ENCODE measurements around the gene PC. TPM values are rescaled to one million over a fixed set of nuclear protein-coding genes. Genes with fewer than 3 reads are reported as not detected.

PC gene
- total RNA-seq, 6 donors from 2014 or later = 5.0 to 49.9 (median 20.9) TPM

DNA sequence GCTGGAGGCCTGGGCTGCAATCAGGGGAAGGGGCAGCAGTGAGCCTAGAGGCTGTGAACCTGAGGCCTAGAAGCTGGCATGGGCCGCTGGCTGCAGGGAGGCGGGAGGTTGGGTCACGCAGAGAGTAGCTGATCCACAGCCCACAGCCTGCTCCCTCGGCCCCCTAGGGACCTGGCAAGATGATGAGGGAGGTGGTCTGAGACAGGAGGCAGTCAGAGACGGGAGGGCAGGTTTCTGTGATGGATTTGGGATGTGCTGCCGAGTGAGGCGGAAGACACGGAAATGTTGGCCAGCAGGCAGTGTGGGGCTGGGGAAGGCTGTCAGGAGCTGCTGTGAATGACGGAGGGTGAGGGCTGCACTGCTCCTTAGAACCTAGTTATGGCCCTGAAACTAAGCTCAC, 78.6 kb downstream of the PC start:
- no peak overlapping the region for H3K4me3 ChIP-seq
- H3K27ac ChIP-seq = no peak overlapping the region
- WGBS, 2 donors = 92 to 95% methylated on average over 9 of the region's 9 CpGs
- no peak for ATAC-seq (ENCODE audit: low FRiP score in 2 of 2)
- H3K4me1 ChIP-seq = peaks cover 11 to 29% (median 16%) of the 10 kb centered on the region in 4 donors
- no peak for TF ChIP-seq POLR2A (IDR thresholded peaks at IDR 0.05)
- no peak for TF ChIP-seq EP300 (IDR thresholded peaks at IDR 0.05)
- TF ChIP-seq, protein P1, sequence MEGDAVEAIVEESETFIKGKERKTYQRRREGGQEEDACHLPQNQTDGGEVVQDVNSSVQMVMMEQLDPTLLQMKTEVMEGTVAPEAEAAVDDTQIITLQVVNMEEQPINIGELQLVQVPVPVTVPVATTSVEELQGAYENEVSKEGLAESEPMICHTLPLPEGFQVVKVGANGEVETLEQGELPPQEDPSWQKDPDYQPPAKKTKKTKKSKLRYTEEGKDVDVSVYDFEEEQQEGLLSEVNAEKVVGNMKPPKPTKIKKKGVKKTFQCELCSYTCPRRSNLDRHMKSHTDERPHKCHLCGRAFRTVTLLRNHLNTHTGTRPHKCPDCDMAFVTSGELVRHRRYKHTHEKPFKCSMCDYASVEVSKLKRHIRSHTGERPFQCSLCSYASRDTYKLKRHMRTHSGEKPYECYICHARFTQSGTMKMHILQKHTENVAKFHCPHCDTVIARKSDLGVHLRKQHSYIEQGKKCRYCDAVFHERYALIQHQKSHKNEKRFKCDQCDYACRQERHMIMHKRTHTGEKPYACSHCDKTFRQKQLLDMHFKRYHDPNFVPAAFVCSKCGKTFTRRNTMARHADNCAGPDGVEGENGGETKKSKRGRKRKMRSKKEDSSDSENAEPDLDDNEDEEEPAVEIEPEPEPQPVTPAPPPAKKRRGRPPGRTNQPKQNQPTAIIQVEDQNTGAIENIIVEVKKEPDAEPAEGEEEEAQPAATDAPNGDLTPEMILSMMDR (IDR thresholded peaks at IDR 0.05) = no peak
- TF ChIP-seq POLR2AphosphoS5 (IDR thresholded peaks at IDR 0.05) = no peak
- H3K9me3 ChIP-seq = no peaks in the 10 kb centered on the region
- no peaks in the 10 kb centered on the region for H3K27me3 ChIP-seq
- no peaks in the 10 kb centered on the region for H3K36me3 ChIP-seq
- DNase-seq = no peak

DNA sequence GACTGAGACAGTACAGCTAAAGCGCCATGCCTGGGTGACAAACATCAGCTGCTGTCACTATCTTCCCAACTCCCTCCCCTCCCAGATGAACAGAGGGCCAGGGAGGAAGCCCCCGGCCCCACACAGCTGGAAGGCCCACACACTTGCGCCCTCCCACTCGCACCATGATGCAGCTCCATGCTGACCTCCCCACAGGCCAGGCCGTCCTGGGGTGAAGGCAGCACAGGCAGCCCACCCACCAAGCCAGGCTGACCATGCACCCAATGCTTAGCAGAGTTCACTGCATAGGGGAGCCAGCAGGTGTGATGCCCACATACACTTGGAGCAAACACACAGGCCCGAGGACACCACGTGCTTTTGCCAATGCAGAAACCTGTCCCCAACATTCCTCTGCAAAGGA, 79.2 kb downstream of the PC start:
- Histone ChIP-seq H3K27me3 (no peaks in the 10 kb centered on the region), H3K4me1 (peaks cover 11 to 29% (median 16%) of the 10 kb centered on the region in 4 donors), H3K9me3 (no peaks in the 10 kb centered on the region), H3K36me3 (no peaks in the 10 kb centered on the region), H3K27ac (no peak overlapping the region), H3K4me3 (no peak overlapping the region)
- DNase-seq (no peak), ATAC-seq (ENCODE audit: low FRiP score in 2 of 2) (no peak)
- TF ChIP-seq, protein P1 (IDR thresholded peaks at IDR 0.05) = no peak
- TF ChIP-seq EP300 (IDR thresholded peaks at IDR 0.05) (no peak), POLR2A (IDR thresholded peaks at IDR 0.05) (no peak), POLR2AphosphoS5 (IDR thresholded peaks at IDR 0.05) (no peak)
- WGBS, 2 donors = 86 to 92% methylated on average over 5 to 7 of the region's 7 CpGs

DNA sequence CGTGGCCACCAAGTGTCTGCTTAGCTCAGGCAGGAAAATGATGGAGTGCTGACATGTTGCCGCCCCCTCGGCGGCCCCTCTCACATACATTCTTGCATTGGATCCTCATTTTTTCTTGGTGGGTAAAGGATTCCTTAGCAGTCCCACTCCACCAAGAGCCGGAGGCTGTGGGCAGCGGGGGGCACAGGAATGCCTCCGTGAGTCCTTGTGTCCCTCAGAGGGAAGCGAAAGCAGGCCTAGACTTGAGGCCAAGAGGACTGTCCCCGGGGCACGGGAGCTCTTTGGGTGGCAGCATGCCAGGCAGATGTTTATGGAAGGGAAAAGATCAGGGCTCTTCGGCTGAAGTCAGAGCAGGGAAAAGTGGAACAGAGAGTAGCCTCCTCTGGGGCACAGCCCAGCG, 79.7 kb downstream of the PC start:
- H3K27me3 ChIP-seq = no peaks in the 10 kb centered on the region
- H3K9me3 ChIP-seq = no peaks in the 10 kb centered on the region
- DNase-seq (no peak), ATAC-seq (ENCODE audit: low FRiP score in 2 of 2) (no peak)
- 55 to 59% methylated on average over 10 to 12 of the region's 12 CpGs for WGBS, 2 donors
- no peak for TF ChIP-seq POLR2A (IDR thresholded peaks at IDR 0.05)
- TF ChIP-seq, protein P1 (IDR thresholded peaks at IDR 0.05) = no peak
- H3K4me3 ChIP-seq = no peak overlapping the region
- peaks cover 11 to 29% (median 14%) of the 10 kb centered on the region in 4 donors for H3K4me1 ChIP-seq
- H3K36me3 ChIP-seq = no peaks in the 10 kb centered on the region
- no peak overlapping the region for H3K27ac ChIP-seq

DNA sequence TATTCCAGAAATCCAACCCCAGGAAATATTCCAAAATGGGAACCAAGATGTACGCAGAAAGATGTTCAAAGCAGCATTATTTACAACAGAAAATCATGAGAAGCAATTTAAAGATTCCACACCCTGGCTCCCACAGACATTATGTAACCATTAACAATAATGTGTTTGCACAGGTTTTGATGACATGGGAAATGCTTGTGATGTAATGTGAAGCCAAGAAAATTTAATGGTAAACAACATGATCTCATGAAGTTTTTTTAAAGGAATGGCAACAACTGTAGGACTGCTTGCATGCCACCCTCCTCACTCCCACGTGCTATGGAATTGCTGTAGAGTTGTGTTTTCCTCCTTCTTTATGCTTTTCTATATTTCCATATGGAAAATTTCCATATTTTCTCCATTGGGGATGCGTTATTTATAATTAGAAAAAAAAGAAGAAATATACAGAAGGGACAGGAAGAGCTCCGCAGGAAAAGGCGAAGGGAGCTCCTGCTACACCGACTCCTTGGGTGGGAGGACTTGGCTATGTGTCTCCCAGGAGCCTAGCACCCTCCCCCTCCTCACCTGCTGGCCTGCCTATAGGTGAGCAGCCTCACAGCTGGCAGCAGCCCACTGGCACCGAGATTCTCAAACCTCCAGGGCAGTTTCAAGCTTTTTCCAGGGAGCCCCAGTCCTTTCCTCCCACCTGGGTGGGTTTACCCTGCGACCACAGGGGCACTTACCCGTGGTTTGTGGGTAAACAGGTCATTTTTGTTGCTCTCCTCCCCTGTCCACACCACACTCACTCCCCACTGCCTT, 80.4 kb downstream of the PC start:
- Histone ChIP-seq H3K4me1 (peaks cover 6 to 22% (median 9%) of the 10 kb centered on the region in 4 donors), H3K36me3 (no peaks in the 10 kb centered on the region), H3K27me3 (no peaks in the 10 kb centered on the region), H3K9me3 (no peaks in the 10 kb centered on the region), H3K27ac (no peak overlapping the region), H3K4me3 (no peak overlapping the region)
- WGBS, 2 donors = 76 to 88% methylated on average over 8 to 9 of the region's 9 CpGs
- TF ChIP-seq POLR2A (IDR thresholded peaks at IDR 0.05) (no peak), POLR2AphosphoS5 (IDR thresholded peaks at IDR 0.05) (no peak), EP300 (IDR thresholded peaks at IDR 0.05) (no peak)
- TF ChIP-seq, protein P1 (IDR thresholded peaks at IDR 0.05) = no peak
- ATAC-seq (ENCODE audit: low FRiP score in 2 of 2) (no peak), DNase-seq (no peak)

DNA sequence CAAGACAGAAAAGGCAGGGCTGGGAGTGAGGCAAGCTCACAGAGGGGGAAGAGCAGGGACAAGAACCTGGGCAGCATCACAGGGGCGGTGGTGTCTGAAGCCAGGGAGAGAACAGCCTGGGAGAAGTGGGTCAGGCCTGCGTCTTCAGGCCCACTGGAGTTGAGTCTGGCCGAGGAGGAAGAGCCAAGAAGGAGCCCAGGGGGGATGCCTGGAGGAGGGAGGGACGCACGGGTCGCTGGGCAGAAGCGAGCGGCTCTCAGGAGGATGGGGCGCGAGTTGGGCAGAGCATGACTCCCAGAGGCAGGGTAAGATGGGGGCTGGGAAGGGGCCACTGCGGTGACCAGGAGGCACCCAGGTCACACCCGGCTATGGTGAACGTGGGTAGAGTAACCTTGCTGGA, 82.8 kb downstream of the PC start:
- H3K27me3 ChIP-seq = no peaks in the 10 kb centered on the region
- 84 to 93% methylated on average over 10 to 13 of the region's 13 CpGs for WGBS, 2 donors
- no peaks in the 10 kb centered on the region for H3K36me3 ChIP-seq
- H3K4me3 ChIP-seq = no peak overlapping the region
- no peak overlapping the region for H3K27ac ChIP-seq
- no peak for DNase-seq
- peaks cover 0 to 9% (median 2%) of the 10 kb centered on the region in 4 donors for H3K4me1 ChIP-seq
- no peaks in the 10 kb centered on the region for H3K9me3 ChIP-seq
- ATAC-seq (ENCODE audit: low FRiP score in 2 of 2) = no peak
- TF ChIP-seq EP300 (IDR thresholded peaks at IDR 0.05) (no peak), POLR2AphosphoS5 (IDR thresholded peaks at IDR 0.05) (no peak), POLR2A (IDR thresholded peaks at IDR 0.05) (no peak)
- TF ChIP-seq, protein P1 (IDR thresholded peaks at IDR 0.05) = no peak
